Naive thymus-derived CD4-positive, alpha-beta T cell (primary cell): ENCODE measurements around the gene PPP2R5D. TPM values are rescaled to one million over a fixed set of nuclear protein-coding genes. Genes with fewer than 3 reads are reported as not detected.
"Not testable (repeated sequence)": the region's sequence is repeated elsewhere in the genome, so short reads cannot be mapped to it uniquely, and the experiment has no call there.

Experiments used
- ATAC-seq: fragments of 150-1000 bp; cut with Tn5 transposase; 2 replicates; pipeline ENCODE4 v1.10.0; 2021; ENCODE audit warnings: mild to moderate bottlenecking, moderate library complexity
- CTCF ChIA-PET: fragments of 350-600 bp; sonication (Branson Sonifier 250); formaldehyde crosslinking; loops from one replicate; lab custom pipeline; 2021; ENCODE audit warnings: antibody characterized with exemption; lab: Charles Lee
- POLR2A ChIA-PET: fragments of 350-600 bp; sonication (Branson Sonifier 250); formaldehyde crosslinking; loops from one replicate; lab custom pipeline; 2021; ENCODE audit warnings: antibody characterized with exemption, inconsistent platforms; lab: Charles Lee
- DNase-seq, 9 donors: peaks; one replicate each; pipeline versions ENCODE4 v3.0.0 to v3.0.0-alpha.2; 2020 to 2022; ENCODE audit warnings: mixed read lengths in 1 of 9
- H3K27ac ChIP-seq: one replicate; pipeline ENCODE4 v1.7.0; 2013; ENCODE audit warnings: mild to moderate bottlenecking, low read depth, low read length, moderate library complexity
- H3K27me3 ChIP-seq, 2 donors: one replicate each; pipeline ENCODE4 v1.7.0; 2013; ENCODE audit warnings: low read length in 2 of 2, mild to moderate bottlenecking in 2 of 2, moderate library complexity in 2 of 2; ENCODE audit not compliant: control insufficient read depth in 2 of 2, insufficient read depth in 2 of 2
- H3K36me3 ChIP-seq, 3 experiments: 1 replicate in 2 of 3; 2 replicates in 1 of 3; pipeline ENCODE4 v1.7.0; 2013; ENCODE audit warnings: low read length in 3 of 3, mild to moderate bottlenecking in 3 of 3, moderate library complexity in 1 of 3; ENCODE audit not compliant: insufficient read depth in 3 of 3, control insufficient read depth in 2 of 3
- H3K4me1 ChIP-seq, 2 donors: one replicate each; pipeline ENCODE4 v1.7.0; 2013; ENCODE audit warnings: low read length in 2 of 2, mild to moderate bottlenecking in 2 of 2, moderate library complexity in 1 of 2; ENCODE audit not compliant: control insufficient read depth in 2 of 2, insufficient read depth in 2 of 2
- H3K4me3 ChIP-seq: 2 replicates; pipeline ENCODE4 v1.7.0; 2013; ENCODE audit warnings: mild to moderate bottlenecking, low read length
- H3K9me3 ChIP-seq, 3 experiments: 1 replicate in 2 of 3; 2 replicates in 1 of 3; pipeline ENCODE4 v1.7.0; 2013; ENCODE audit warnings: low read length in 3 of 3; ENCODE audit not compliant: control insufficient read depth in 2 of 3
- H3K27ac Mint-ChIP-seq, 9 donors: one replicate each; pipeline ENCODE4 v1.8.0; 2020 to 2022; ENCODE audit warnings: mixed read lengths in 9 of 9, mild to moderate bottlenecking in 8 of 9, moderate library complexity in 5 of 9, inconsistent platforms in 2 of 9
- H3K27me3 Mint-ChIP-seq, 5 donors: one replicate each; pipeline ENCODE4 v1.8.0; 2021 to 2022; ENCODE audit warnings: mixed read lengths in 5 of 5, mild to moderate bottlenecking in 1 of 5
- H3K36me3 Mint-ChIP-seq, 5 donors: one replicate each; pipeline ENCODE4 v1.8.0; 2020 to 2022; ENCODE audit warnings: mixed read lengths in 5 of 5, mild to moderate bottlenecking in 3 of 5, inconsistent platforms in 1 of 5
- H3K4me1 Mint-ChIP-seq, 7 donors: one replicate each; pipeline ENCODE4 v1.8.0; 2020 to 2022; ENCODE audit warnings: mixed read lengths in 7 of 7, mild to moderate bottlenecking in 3 of 7, inconsistent platforms in 1 of 7
- H3K4me3 Mint-ChIP-seq, 10 donors: one replicate each; pipeline ENCODE4 v1.8.0; 2020 to 2022; ENCODE audit warnings: mild to moderate bottlenecking in 10 of 10, mixed read lengths in 10 of 10, moderate library complexity in 6 of 10, inconsistent platforms in 2 of 10
- H3K9me3 Mint-ChIP-seq, 11 donors: one replicate each; pipeline ENCODE4 v1.8.0; 2020 to 2022; ENCODE audit warnings: mixed read lengths in 11 of 11, mild to moderate bottlenecking in 4 of 11, inconsistent platforms in 1 of 11, moderate library complexity in 1 of 11
- intact Hi-C, 2 donors: fragments of 100-400 bp; cut with micrococcal nuclease; formaldehyde crosslinking; loops; one replicate each; pipeline ENCODE4 v1.15.1; 2023
- polyA plus RNA-seq, 2 donors: library from polyadenylated mRNA; unstranded; fragments of 300-500 nt; fragmentation: Illumina TruSeq; gene quantifications; one replicate each; pipeline ENCODE4 v1.2.3, GENCODE V29; 2021
- total RNA-seq, 6 experiments: library from RNA in 5 of 6; stranded (reverse) in 5 of 6; gene quantifications; 1 replicate in 5 of 6; 2 replicates in 1 of 6; pipeline ENCODE4 v1.2.3 and lab custom pipeline; 2021 to 2026

Gene PPP2R5D
- total and polyA plus RNA-seq, 7 experiments from 2014 or later: 19.7 to 60.4 (median 28.2) TPM

GRCh38 chr6:42952389-42952788 is 32.0 kb upstream of the PPP2R5D start:
- Histone ChIP-seq H3K27me3 (no peaks in the 10 kb centered on the region), H3K4me1 (no peaks in the 10 kb centered on the region), H3K27ac (no peak overlapping the region), H3K4me3 (no peak overlapping the region), H3K9me3 (no peaks in the 10 kb centered on the region), H3K36me3 (peaks cover 0 to 11% (median 0%) of the 10 kb centered on the region in 3 experiments)
- DNase-seq (no peak), ATAC-seq (no peak)
- CTCF ChIA-PET: no interaction called here
- no peak overlapping the region for H3K27ac Mint-ChIP-seq
- intact Hi-C loops: no loop called here
- peaks cover 0 to 3% (median 0%) of the 10 kb centered on the region in 7 donors for H3K4me1 Mint-ChIP-seq
- POLR2A ChIA-PET: interaction anchor here (1.8 kb wide), 1 partner anchor 27 kb away, joined by 9 read pairs; the partner anchor contains the start of gene PEX6
- H3K4me3 Mint-ChIP-seq: no peak overlapping the region
- no peaks in the 10 kb centered on the region for H3K9me3 Mint-ChIP-seq
- no peaks in the 10 kb centered on the region for H3K27me3 Mint-ChIP-seq
- H3K36me3 Mint-ChIP-seq: peaks cover 0 to 4% (median 0%) of the 10 kb centered on the region in 5 donors

- DNase-seq, POLR2A ChIA-PET, H3K4me3 Mint-ChIP-seq, H3K27me3 Mint-ChIP-seq, CTCF ChIA-PET, ATAC-seq, H3K4me1 Mint-ChIP-seq, H3K9me3 ChIP-seq, H3K4me1 ChIP-seq, H3K27ac Mint-ChIP-seq, H3K9me3 Mint-ChIP-seq, H3K36me3 Mint-ChIP-seq, intact Hi-C loops, H3K27ac ChIP-seq, H3K36me3 ChIP-seq, H3K4me3 ChIP-seq, H3K27me3 ChIP-seq: not testable (repeated sequence)
Measured at GRCh38 chr6:42954405-42954804, 30.0 kb upstream of the PPP2R5D start.

DNA sequence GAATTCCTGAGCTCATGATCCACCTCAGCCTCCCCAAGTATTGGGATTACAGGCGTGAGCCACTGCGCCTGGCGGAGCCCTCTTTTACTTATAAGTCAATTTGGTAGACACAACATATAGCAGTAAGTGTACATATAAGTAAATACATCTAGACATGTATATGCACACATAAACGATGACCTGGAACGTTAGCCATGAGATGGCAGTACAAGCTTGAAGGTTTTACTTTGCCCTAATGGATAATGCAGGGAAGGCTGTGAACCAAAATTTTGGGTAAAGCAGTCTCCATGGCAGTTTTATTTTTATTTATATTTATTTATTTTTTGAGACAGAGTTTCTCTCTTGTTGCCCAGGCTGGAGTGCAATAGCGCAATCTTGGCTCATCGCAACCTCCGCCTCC is 26.2 kb upstream of the PPP2R5D start:
- peaks cover 0 to 7% (median 0%) of the 10 kb centered on the region in 5 donors for H3K36me3 Mint-ChIP-seq
- Histone ChIP-seq H3K4me1 (peaks cover 0 to 5% of the 10 kb centered on the region in 2 donors), H3K27me3 (no peaks in the 10 kb centered on the region), H3K36me3 (peaks cover 0 to 11% (median 0%) of the 10 kb centered on the region in 3 experiments), H3K9me3 (no peaks in the 10 kb centered on the region), H3K4me3 (no peak overlapping the region), H3K27ac (no peak overlapping the region)
- H3K4me1 Mint-ChIP-seq: peaks cover 0 to 24% (median 16%) of the 10 kb centered on the region in 7 donors
- H3K27ac Mint-ChIP-seq: no peak overlapping the region
- H3K27me3 Mint-ChIP-seq: peaks cover 0 to 19% (median 0%) of the 10 kb centered on the region in 5 donors
- intact Hi-C loops: no loop called here
- DNase-seq (no peak), ATAC-seq (no peak)
- H3K9me3 Mint-ChIP-seq: no peaks in the 10 kb centered on the region
- H3K4me3 Mint-ChIP-seq: no peak overlapping the region
- ChIA-PET POLR2A (interaction anchor here (1.0 kb wide), 2 partner anchors 26 to 29 kb away, joined by 4 to 12 read pairs; partner anchors contain the start of genes CNPY3 and PPP2R5D), CTCF (no interaction called here)

DNA sequence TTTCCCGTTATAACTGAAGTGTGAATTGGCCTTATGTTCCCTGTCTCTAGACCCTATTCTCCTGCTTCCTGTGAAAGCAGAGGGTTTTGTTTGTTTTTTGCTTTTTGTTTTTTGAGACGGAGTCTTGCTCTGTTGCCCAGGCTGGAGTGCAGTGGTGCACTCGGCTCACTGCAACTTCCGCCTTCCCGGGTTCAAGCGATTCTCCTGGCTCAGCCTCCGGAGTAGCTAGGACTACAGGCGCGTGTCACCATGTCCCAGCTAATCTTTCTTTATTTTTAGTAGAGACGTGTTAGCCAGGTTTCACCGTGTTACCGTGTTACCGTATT is 24.5 kb upstream of the PPP2R5D start:
- peaks cover 0 to 19% (median 0%) of the 10 kb centered on the region in 5 donors for H3K27me3 Mint-ChIP-seq
- POLR2A ChIA-PET: interaction anchor here (1.3 to 2.5 kb wide), 3 partner anchors 10 to 31 kb away, joined by 3 to 13 read pairs (median 4); partner anchors contain the start of gene PEX6
- peak overlapping the region; percentile 57 for H3K4me3 ChIP-seq
- no peak overlapping the region for H3K27ac ChIP-seq
- no peaks in the 10 kb centered on the region for H3K9me3 Mint-ChIP-seq
- H3K36me3 ChIP-seq: peaks cover 0 to 25% (median 0%) of the 10 kb centered on the region in 3 experiments
- CTCF ChIA-PET: no interaction called here
- intact Hi-C loops: loop anchor here in 1 of 2 donors (1.0 to 5.0 kb wide), 3 partner anchors 25 to 58 kb away; partner anchors contain the start of genes CNPY3 and PPP2R5D
- no peaks in the 10 kb centered on the region for H3K9me3 ChIP-seq
- peak overlapping the region in 3 of 9 donors; percentile 32 to 75 (median 34) for H3K27ac Mint-ChIP-seq
- peaks cover 0 to 5% of the 10 kb centered on the region in 2 donors for H3K4me1 ChIP-seq
- no peaks in the 10 kb centered on the region for H3K27me3 ChIP-seq
- H3K4me3 Mint-ChIP-seq: peak overlapping the region; percentile 62 to 86 (median 77)
- DNase-seq (no peak), ATAC-seq (no peak)
- peaks cover 0 to 12% (median 5%) of the 10 kb centered on the region in 5 donors for H3K36me3 Mint-ChIP-seq
- peaks cover 0 to 24% (median 16%) of the 10 kb centered on the region in 7 donors for H3K4me1 Mint-ChIP-seq

DNA sequence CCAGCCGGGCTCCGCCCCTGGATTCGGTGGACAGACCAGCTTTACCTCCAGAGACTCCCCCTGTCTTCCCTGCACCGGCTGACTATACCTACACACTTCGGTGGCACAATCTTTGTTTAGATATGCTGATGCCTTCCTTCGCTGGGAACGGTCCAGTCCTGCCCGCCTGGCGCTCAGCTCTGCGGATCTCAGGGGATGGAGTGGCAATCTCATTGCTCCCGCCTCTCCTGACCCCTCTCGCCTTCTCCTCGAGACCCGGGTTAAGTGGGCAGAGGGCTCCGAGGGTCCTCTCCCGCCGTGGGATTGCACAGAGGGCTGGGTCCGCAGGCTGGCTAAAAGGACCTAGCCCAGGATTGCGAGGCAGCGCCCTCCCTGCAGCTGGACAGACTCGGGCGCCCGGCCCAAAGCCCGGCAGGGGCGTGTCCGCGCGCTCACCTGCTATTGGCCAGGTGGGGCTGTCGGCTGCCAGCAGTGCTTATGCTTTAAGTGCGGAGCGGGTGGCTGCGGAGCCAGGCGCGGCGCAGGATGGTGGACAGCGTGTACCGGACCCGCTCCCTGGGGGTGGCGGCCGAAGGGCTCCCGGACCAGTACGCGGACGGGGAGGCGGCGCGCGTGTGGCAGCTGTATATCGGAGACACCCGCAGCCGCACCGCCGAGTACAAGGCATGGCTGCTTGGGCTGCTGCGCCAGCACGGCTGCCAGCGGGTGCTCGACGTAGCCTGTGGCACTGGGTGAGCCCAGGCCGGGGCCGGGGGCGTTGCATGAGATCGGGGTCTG is 23.9 kb upstream of the PPP2R5D start, which contains the start of gene GNMT:
TSS of gene GNMT (plus strand) at position 512 of the 777 bp plus-strand sequence. CDS start at position 526, 14 bp downstream.
- CTCF ChIA-PET: interaction anchor here (0.6 kb wide), 1 partner anchor 13 kb away, joined by 4 read pairs; no protein-coding TSS in a partner anchor
- no peaks in the 10 kb centered on the region for H3K9me3 Mint-ChIP-seq
- H3K4me3 Mint-ChIP-seq: peak within 1 kb of the TSS; percentile 62 to 86 (median 77)
- ATAC-seq (peak; percentile 81), DNase-seq (peak in 8 of 9 donors; percentile 25 to 42 (median 36))
- H3K27ac ChIP-seq: peak within 1 kb of the TSS; percentile 26
- H3K27me3 ChIP-seq: no peaks in the 10 kb centered on the region
- peaks cover 0 to 17% (median 5%) of the 10 kb centered on the region in 5 donors for H3K36me3 Mint-ChIP-seq
- peak within 1 kb of the TSS; percentile 57 for H3K4me3 ChIP-seq
- H3K9me3 ChIP-seq: no peaks in the 10 kb centered on the region
- H3K36me3 ChIP-seq: peaks cover 0 to 31% (median 0%) of the 10 kb centered on the region in 3 experiments
- peaks cover 0 to 24% (median 16%) of the 10 kb centered on the region in 7 donors for H3K4me1 Mint-ChIP-seq
- POLR2A ChIA-PET: interaction anchor here (1.0 to 2.5 kb wide), 5 partner anchors 9 to 99 kb away, joined by 3 to 13 read pairs (median 3); partner anchors contain the start of genes KLC4, MRPL2 and PEX6
- peak within 1 kb of the TSS in 4 of 9 donors; percentile 32 to 75 (median 35) for H3K27ac Mint-ChIP-seq
- peaks cover 0 to 19% (median 0%) of the 10 kb centered on the region in 5 donors for H3K27me3 Mint-ChIP-seq
- H3K4me1 ChIP-seq: peaks cover 0 to 5% of the 10 kb centered on the region in 2 donors
- intact Hi-C loops: loop anchor here in 1 of 2 donors (1.0 to 5.0 kb wide), 3 partner anchors 24 to 58 kb away; partner anchors contain the start of genes CNPY3 and PPP2R5D

DNA sequence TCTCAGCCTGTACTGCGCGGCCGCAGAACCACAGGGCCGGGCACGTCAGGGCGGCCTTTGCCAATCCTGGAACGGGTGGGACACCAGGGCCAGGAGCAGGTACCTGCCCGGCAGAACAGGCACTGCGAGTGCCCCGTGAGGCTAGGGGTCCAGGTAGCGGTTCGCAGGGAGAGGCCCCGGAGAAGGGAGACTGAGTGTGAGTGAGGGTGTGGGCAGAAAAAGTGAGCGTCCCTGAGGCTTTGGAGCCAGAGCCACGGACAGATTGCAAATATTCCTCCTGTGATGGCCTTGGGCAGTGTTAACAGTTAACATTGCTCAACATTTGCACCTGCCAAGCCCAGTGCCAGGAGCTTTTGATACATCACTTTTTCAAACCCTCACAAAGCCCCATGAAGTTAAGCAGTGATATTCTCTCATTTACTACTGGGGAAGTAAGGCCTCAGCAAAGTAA is 23.3 kb upstream of the PPP2R5D start:
- Mint-ChIP-seq H3K36me3 (peaks cover 0 to 21% (median 5%) of the 10 kb centered on the region in 5 donors), H3K4me3 (peak overlapping the region; percentile 62 to 86 (median 77)), H3K27me3 (peaks cover 0 to 19% (median 0%) of the 10 kb centered on the region in 5 donors), H3K9me3 (no peaks in the 10 kb centered on the region), H3K4me1 (peaks cover 0 to 24% (median 16%) of the 10 kb centered on the region in 7 donors), H3K27ac (no peak overlapping the region)
- ChIA-PET CTCF (interaction anchor here (0.6 kb wide), 1 partner anchor 14 kb away, joined by 4 read pairs; no protein-coding TSS in a partner anchor), POLR2A (interaction anchor here (1.0 to 2.5 kb wide), 5 partner anchors 9 to 98 kb away, joined by 3 to 13 read pairs (median 3); partner anchors contain the start of genes KLC4, MRPL2 and PEX6)
- peaks cover 0 to 5% of the 10 kb centered on the region in 2 donors for H3K4me1 ChIP-seq
- no peaks in the 10 kb centered on the region for H3K27me3 ChIP-seq
- ATAC-seq (no peak), DNase-seq (no peak)
- intact Hi-C loops: loop anchor here in 1 of 2 donors (2.0 to 5.0 kb wide), 2 partner anchors 24 to 59 kb away; partner anchors contain the start of gene PPP2R5D
- H3K9me3 ChIP-seq: no peaks in the 10 kb centered on the region
- no peak overlapping the region for H3K27ac ChIP-seq
- peak overlapping the region; percentile 57 for H3K4me3 ChIP-seq
- peaks cover 0 to 37% (median 0%) of the 10 kb centered on the region in 3 experiments for H3K36me3 ChIP-seq
